ENCODE measurements around the gene ELAVL1. TPM values are rescaled to one million over a fixed set of nuclear protein-coding genes. Genes with fewer than 3 reads are reported as not detected.

Gene ELAVL1
- total and polyA plus RNA-seq, 8 donors = 6.6 to 38.4 (median 26.2) TPM

DNA sequence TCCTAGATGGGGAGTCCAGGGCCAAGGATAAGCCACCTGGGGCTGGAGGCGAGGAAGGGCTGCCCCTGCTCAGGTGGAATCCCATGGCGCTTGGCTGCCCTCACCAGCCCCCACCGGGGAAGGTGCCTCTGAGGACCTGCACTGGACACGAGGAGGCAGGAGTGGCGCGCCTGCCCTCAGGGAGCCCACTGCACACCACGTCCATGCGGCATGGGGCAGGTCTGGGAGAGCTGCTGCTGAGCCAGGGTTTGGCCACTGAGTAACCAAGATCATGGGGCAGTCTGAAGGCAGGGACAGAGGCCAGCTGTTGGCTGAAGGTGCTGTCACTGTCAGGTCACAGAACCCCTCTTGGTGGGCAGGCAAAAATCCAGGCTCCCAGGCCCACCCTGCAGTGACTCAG is 25.9 kb downstream of the ELAVL1 start:
- TF ChIP-seq, protein P1, sequence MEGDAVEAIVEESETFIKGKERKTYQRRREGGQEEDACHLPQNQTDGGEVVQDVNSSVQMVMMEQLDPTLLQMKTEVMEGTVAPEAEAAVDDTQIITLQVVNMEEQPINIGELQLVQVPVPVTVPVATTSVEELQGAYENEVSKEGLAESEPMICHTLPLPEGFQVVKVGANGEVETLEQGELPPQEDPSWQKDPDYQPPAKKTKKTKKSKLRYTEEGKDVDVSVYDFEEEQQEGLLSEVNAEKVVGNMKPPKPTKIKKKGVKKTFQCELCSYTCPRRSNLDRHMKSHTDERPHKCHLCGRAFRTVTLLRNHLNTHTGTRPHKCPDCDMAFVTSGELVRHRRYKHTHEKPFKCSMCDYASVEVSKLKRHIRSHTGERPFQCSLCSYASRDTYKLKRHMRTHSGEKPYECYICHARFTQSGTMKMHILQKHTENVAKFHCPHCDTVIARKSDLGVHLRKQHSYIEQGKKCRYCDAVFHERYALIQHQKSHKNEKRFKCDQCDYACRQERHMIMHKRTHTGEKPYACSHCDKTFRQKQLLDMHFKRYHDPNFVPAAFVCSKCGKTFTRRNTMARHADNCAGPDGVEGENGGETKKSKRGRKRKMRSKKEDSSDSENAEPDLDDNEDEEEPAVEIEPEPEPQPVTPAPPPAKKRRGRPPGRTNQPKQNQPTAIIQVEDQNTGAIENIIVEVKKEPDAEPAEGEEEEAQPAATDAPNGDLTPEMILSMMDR (IDR thresholded peaks at IDR 0.05) = no peak
- no peak for FAIRE-seq
- Histone ChIP-seq H3K4me3 (no peak overlapping the region), H3K9me3 (no peaks in the 10 kb centered on the region), H3K4me1 (no peaks in the 10 kb centered on the region), H3K36me3 (peaks cover 0 to 34% (median 12%) of the 10 kb centered on the region in 3 donors), H3K27ac (no peak overlapping the region), H3K27me3 (no peaks in the 10 kb centered on the region)
- 93 to 96% methylated on average over 8 of the region's 8 CpGs for WGBS, 2 donors
- DNase-seq = peak in 1 of 6 donors; percentile 56
- no peak for ATAC-seq
- intact Hi-C loops (cut with DNase I) = no loop called here

DNA sequence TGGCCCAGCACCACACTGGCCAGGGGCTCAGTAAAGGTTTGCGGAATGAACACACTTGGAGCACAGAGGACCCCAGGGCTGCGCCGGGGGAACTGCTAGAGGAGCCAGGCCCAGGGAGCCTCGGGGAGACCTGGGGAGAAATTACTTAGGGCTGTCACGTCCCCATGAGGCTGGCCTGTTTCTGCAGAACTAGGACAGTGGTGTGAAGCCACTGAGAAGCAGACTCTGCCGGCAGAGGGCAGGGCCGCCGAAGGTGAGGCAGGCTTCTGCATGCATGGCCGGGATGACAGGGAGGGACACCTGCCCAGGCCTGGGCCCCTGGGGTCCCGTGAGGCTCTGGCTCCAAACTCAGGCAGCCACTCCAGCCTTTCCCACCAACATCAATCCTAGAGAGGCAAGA is 26.4 kb downstream of the ELAVL1 start:
- no peak for FAIRE-seq
- WGBS, 2 donors = 78 to 84% methylated on average over 10 of the region's 10 CpGs
- intact Hi-C loops (cut with DNase I) = no loop called here
- Histone ChIP-seq H3K27ac (no peak overlapping the region), H3K4me1 (no peaks in the 10 kb centered on the region), H3K27me3 (no peaks in the 10 kb centered on the region), H3K9me3 (no peaks in the 10 kb centered on the region), H3K36me3 (peaks cover 0 to 36% (median 12%) of the 10 kb centered on the region in 3 donors), H3K4me3 (no peak overlapping the region)
- peak in 2 of 6 donors; percentile 52 to 59 for DNase-seq
- no peak for ATAC-seq
- TF ChIP-seq, protein P1 (IDR thresholded peaks at IDR 0.05) = no peak

- no peak overlapping the region for H3K27ac ChIP-seq
- TF ChIP-seq, protein P1 (IDR thresholded peaks at IDR 0.05) = no peak
- FAIRE-seq (no peak), ATAC-seq (no peak), DNase-seq (peak in 2 of 6 donors; percentile 22 to 24)
- H3K9me3 ChIP-seq = no peaks in the 10 kb centered on the region
- no peaks in the 10 kb centered on the region for H3K27me3 ChIP-seq
- intact Hi-C loops (cut with DNase I) = no loop called here
- peaks cover 0 to 43% (median 12%) of the 10 kb centered on the region in 3 donors for H3K36me3 ChIP-seq
- 80 to 84% methylated on average over 12 of the region's 12 CpGs for WGBS, 2 donors
- H3K4me1 ChIP-seq = no peaks in the 10 kb centered on the region
- no peak overlapping the region for H3K4me3 ChIP-seq
These were observed 27.1 kb downstream of the ELAVL1 start for GRCh38 chr19:7978179-7978825.

GRCh38 chr19:7977723-7978040 is 27.8 kb downstream of the ELAVL1 start:
- FAIRE-seq = no peak
- peaks cover 0 to 47% (median 12%) of the 10 kb centered on the region in 3 donors for H3K36me3 ChIP-seq

More at GRCh38 chr19:7977723-7978040, 27.8 kb downstream of the ELAVL1 start:
- Histone ChIP-seq H3K4me1 (no peaks in the 10 kb centered on the region), H3K27ac (no peak overlapping the region), H3K4me3 (no peak overlapping the region), H3K27me3 (no peaks in the 10 kb centered on the region), H3K9me3 (no peaks in the 10 kb centered on the region)
- TF ChIP-seq, protein P1 (IDR thresholded peaks at IDR 0.05) = no peak
- DNase-seq (no peak), ATAC-seq (no peak)
- intact Hi-C loops (cut with DNase I) = no loop called here
- 96 to 98% methylated on average over 6 of the region's 6 CpGs for WGBS, 2 donors

All from pancreas (tissue), 10 donors.